ENCODE data around the gene GPR160. TPM values are rescaled to one million over a fixed set of nuclear protein-coding genes. Genes with fewer than 3 reads are reported as not detected.

GPR160 gene
- total and polyA plus RNA-seq, 10 of the 15 experiments (the other 5 are each of a cell fraction or from before 2014, with no cell fraction given): 1.2 to 57.7 (median 30.9) TPM

- no peak for TF ChIP-seq POLR2AphosphoS2 (IDR thresholded peaks at IDR 0.05; ENCODE audit: low read depth, low read length)
- no peak for TF ChIP-seq YBX1 (IDR thresholded peaks at IDR 0.05)
- no peak for TF ChIP-seq CHD2 (IDR thresholded peaks at IDR 0.05; ENCODE audit: borderline replicate concordance, low read depth, low read length)
- no peak for TF ChIP-seq SREBF2 (IDR thresholded peaks at IDR 0.05; ENCODE audit: low read length)
- no peak for TF ChIP-seq E2F8 (IDR thresholded peaks at IDR 0.05; ENCODE audit: low read depth, partially characterized antibody)
- TF ChIP-seq POU2F2 (IDR thresholded peaks at IDR 0.05; ENCODE audit: borderline replicate concordance, low read depth, low read length): no peak
- TF ChIP-seq LARP7 (IDR thresholded peaks at IDR 0.05): no peak
- no peak for TF ChIP-seq ATF2 (IDR thresholded peaks at IDR 0.05; ENCODE audit: low read length)
- no peak for TF ChIP-seq MTA2 (IDR thresholded peaks at IDR 0.05; ENCODE audit: low read depth)
Measured at GRCh38 chr3:170076715-170077238, 39.0 kb downstream of the GPR160 start.

More at GRCh38 chr3:170076715-170077238, 39.0 kb downstream of the GPR160 start:
- no peaks in the 10 kb centered on the region for H3K4me1 ChIP-seq (ENCODE audit: control insufficient read depth, insufficient read depth, low read length)
- peaks cover 1% of the 10 kb centered on the region; the same call in 2 of the 3 replicates for H3K9me3 ChIP-seq (replicated peaks; ENCODE audit: control insufficient read depth, insufficient read depth, low read length)
- H3K27ac ChIP-seq (ENCODE audit: control insufficient read depth, insufficient read depth): no peak overlapping the region
- H3K9ac ChIP-seq (ENCODE audit: control insufficient read depth, insufficient read depth, low read length): no peak overlapping the region
- H2AFZ ChIP-seq (ENCODE audit: control insufficient read depth, low read depth, low read length): no peak overlapping the region
- no peaks in the 10 kb centered on the region for H3K27me3 ChIP-seq (replicated peaks in 1 of 2; ENCODE audit: control insufficient read depth in 2 of 2, insufficient read depth in 2 of 2, low read length in 1 of 2)
- H4K20me1 ChIP-seq (ENCODE audit: control insufficient read depth, insufficient read depth): no peaks in the 10 kb centered on the region
- RAD21 ChIA-PET (ENCODE audit: unreplicated experiment): no interaction called here
- H3K4me2 ChIP-seq (ENCODE audit: control insufficient read depth, insufficient read depth): no peak overlapping the region
- SMC1A ChIA-PET (ENCODE audit: uncharacterized antibody, unreplicated experiment): interaction anchor here (1.1 kb wide), 1 partner anchor 23 kb away, joined by 3 read pairs; no protein-coding TSS in a partner anchor
- CTCF ChIA-PET: interaction anchor here (0.8 to 3.8 kb wide), 4 partner anchors 9 to 214 kb away, joined by 3 to 18 read pairs (median 6); no protein-coding TSS in a partner anchor
- ATAC-seq (no peak), DNase-seq (ENCODE audit: low read depth, low spot score) (no peak), FAIRE-seq (no peak)
- no peak overlapping the region for H3K4me3 ChIP-seq
- POLR2A ChIA-PET: no interaction called here
- intact Hi-C loops (cut with micrococcal nuclease; ENCODE audit: unreplicated experiment): no loop called here
- BruUV-seq (replicated peaks): no TSS peak
- H3K36me3 ChIP-seq (ENCODE audit: control insufficient read depth in 2 of 2, insufficient read depth in 2 of 2, low read length in 1 of 2): no peaks in the 10 kb centered on the region
- in situ Hi-C loops (cut with MboI): no loop called here
- WGBS (ENCODE audit: insufficient coverage, insufficient replicate concordance, low lambda C conversion rate, missing lambda C conversion rate): 51% methylated on average over 6 of the region's 6 CpGs
- H3K79me2 ChIP-seq (ENCODE audit: control insufficient read depth, insufficient read depth, low read length): no peaks in the 10 kb centered on the region; the same call in 1 of the 2 replicates
